Liver (tissue), 7 donors: Measurements from ENCODE around the gene ARHGAP11B.
"Not testable (repeated sequence)": the region's sequence is repeated elsewhere in the genome, so short reads cannot be mapped to it uniquely, and the experiment has no call there.

Experiments
- DNase-seq: peaks from one replicate; pipeline ENCODE4 v3.0.0-alpha.2; 2017; ENCODE audit warnings: low spot score
- H3K27ac ChIP-seq, 2 donors: one replicate each; pipeline ENCODE4 v1.7.0; 2013; ENCODE audit warnings: inconsistent platforms in 2 of 2, low read length in 2 of 2, control low read depth in 1 of 2, low read depth in 1 of 2, mild to moderate bottlenecking in 1 of 2
- H3K27me3 ChIP-seq, 4 donors: one replicate each; pipeline versions ENCODE4 v1.6.1 to v1.7.0; 2013; ENCODE audit warnings: low read length in 3 of 4, inconsistent platforms in 1 of 4, mild to moderate bottlenecking in 1 of 4, moderate library complexity in 1 of 4; ENCODE audit not compliant: control insufficient read depth in 4 of 4, insufficient read depth in 4 of 4
- H3K36me3 ChIP-seq, 4 donors: one replicate each; pipeline versions ENCODE4 v1.6.1 to v1.7.0; 2013; ENCODE audit warnings: low read length in 3 of 4, mild to moderate bottlenecking in 3 of 4, low read depth in 1 of 4, moderate library complexity in 1 of 4; ENCODE audit not compliant: control insufficient read depth in 4 of 4, insufficient read depth in 3 of 4
- H3K4me1 ChIP-seq, 4 donors: one replicate each; pipeline versions ENCODE4 v1.6.1 to v1.7.0; 2013; ENCODE audit warnings: low read length in 3 of 4, mild to moderate bottlenecking in 3 of 4, moderate library complexity in 1 of 4; ENCODE audit not compliant: control insufficient read depth in 4 of 4, insufficient read depth in 4 of 4
- H3K4me3 ChIP-seq, 3 donors: one replicate each; pipeline versions ENCODE4 v1.6.1 to v1.7.0; 2013; ENCODE audit warnings: low read length in 3 of 3, control low read depth in 1 of 3, low read depth in 1 of 3, mild to moderate bottlenecking in 1 of 3
- H3K9ac ChIP-seq, 2 donors: one replicate each; pipeline ENCODE4 v1.7.0; 2013; ENCODE audit warnings: low read length in 2 of 2, mild to moderate bottlenecking in 2 of 2, moderate library complexity in 2 of 2, control low read depth in 1 of 2, low read depth in 1 of 2
- H3K9me3 ChIP-seq, 4 donors: one replicate each; pipeline versions ENCODE4 v1.6.1 to v1.7.0; 2013; ENCODE audit warnings: low read length in 3 of 4; ENCODE audit not compliant: control insufficient read depth in 4 of 4
- RAD21 ChIP-seq, 2 donors: IDR thresholded peaks; 2 replicates each; pipeline ENCODE4 v1.6.1; 2016; ENCODE audit warnings: antibody characterized with exemption in 2 of 2, mild to moderate bottlenecking in 2 of 2
- WGBS: extraction: QIAGEN DNeasy Blood & Tissue Kit; methylation state at CpG from one replicate; pipeline ENCODE4 v1.1.7; 2013; 5-methylcytosine and 5-hydroxymethylcytosine counted together
- donor health status: healthy.
- donor health status: healthy.
- donor health status: healthy.
- donor health status: healthy.

The ARHGAP11B gene

GRCh38 chr15:30598953-30599352 lies 27.0 kb upstream of the ARHGAP11B start:
- not testable (repeated sequence) for H3K27ac ChIP-seq, H3K27me3 ChIP-seq, H3K36me3 ChIP-seq, DNase-seq, H3K9me3 ChIP-seq, H3K4me1 ChIP-seq, H3K9ac ChIP-seq, H3K4me3 ChIP-seq
- 13% methylated on average over 2 of the region's 2 CpGs for WGBS
- TF ChIP-seq RAD21 (IDR thresholded peaks at IDR 0.05): peak in 1 of 2 donors; percentile 26

- H3K9ac ChIP-seq, DNase-seq, H3K27ac ChIP-seq, H3K36me3 ChIP-seq, H3K4me1 ChIP-seq, H3K27me3 ChIP-seq, H3K9me3 ChIP-seq, H3K4me3 ChIP-seq: not testable (repeated sequence)
- 95% methylated on average over 8 of the region's 8 CpGs for WGBS
Observed at GRCh38 chr15:30603796-30604195, 22.1 kb upstream of the ARHGAP11B start, which contains the start of gene GOLGA8H. Gene GOLGA8H (plus strand): TSS chr15:30604028. CDS start chr15:30604126, 98 bp downstream.

GRCh38 chr15:30612271-30612670 lies 13.7 kb upstream of the ARHGAP11B start:
- not testable (repeated sequence) for H3K9ac ChIP-seq, H3K27ac ChIP-seq, H3K4me1 ChIP-seq, DNase-seq, H3K4me3 ChIP-seq, H3K27me3 ChIP-seq, H3K36me3 ChIP-seq, H3K9me3 ChIP-seq
- 40% methylated on average over 1 of the region's 6 CpGs for WGBS

DNA sequence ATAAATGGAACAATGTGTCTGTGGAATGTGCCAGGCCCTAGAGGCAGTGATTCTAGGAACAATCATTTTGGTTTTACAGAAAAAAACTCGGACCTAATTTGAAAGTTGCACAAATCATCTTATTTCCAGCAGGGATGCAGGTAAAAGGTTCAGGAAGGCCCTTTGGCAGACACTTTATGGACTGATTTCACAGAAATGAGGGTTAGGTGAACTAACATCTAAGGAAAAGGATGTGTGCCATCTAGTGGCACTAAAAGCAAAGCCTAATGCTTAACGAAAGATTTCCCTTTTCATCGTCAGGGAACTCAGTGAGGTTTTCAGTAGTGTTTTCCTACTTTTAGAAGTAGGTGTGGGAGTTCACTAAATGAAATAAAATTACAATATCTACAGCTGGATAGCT lies 4.6 kb upstream of the ARHGAP11B start:
- H3K9ac ChIP-seq, H3K36me3 ChIP-seq, H3K27ac ChIP-seq, H3K27me3 ChIP-seq, H3K4me3 ChIP-seq, H3K9me3 ChIP-seq, H3K4me1 ChIP-seq, DNase-seq: not testable (repeated sequence)
- WGBS: 13% methylated on average over 2 of the region's 3 CpGs
- peak; percentile 18 to 21 for TF ChIP-seq RAD21 (IDR thresholded peaks at IDR 0.05)

- Histone ChIP-seq H3K27ac (peak overlapping the region; percentile 66 to 92), H3K4me3 (peak overlapping the region; percentile 58 to 91 (median 69)), H3K9ac (peak overlapping the region in 1 of 2 donors; percentile 47)
- not testable (repeated sequence) for H3K9me3 ChIP-seq, H3K4me1 ChIP-seq, H3K36me3 ChIP-seq, H3K27me3 ChIP-seq
- 2% methylated on average over 12 of the region's 22 CpGs for WGBS
- peak; percentile 34 for DNase-seq
Observed at GRCh38 chr15:30626194-30626565, 252 bp downstream of the ARHGAP11B start.

DNA sequence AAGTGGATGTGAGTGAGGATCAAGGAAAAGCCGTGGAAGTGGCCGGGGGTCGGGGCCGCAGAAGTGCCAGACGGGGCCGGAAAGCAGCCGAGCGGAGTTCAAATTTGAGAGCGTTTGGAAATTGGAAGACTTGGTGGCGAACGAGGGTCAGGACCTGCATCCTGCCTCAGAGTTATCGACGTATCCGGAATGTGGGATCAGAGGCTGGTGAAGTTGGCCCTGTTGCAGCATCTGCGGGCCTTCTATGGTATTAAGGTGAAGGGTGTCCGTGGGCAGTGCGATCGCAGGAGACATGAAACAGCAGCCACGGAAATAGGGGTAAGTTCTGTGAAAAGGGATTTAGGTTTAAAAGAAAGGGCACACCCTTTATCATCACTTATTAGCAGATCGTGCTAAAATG lies 704 bp downstream of the ARHGAP11B start:
- H3K9ac ChIP-seq, H3K27me3 ChIP-seq, H3K36me3 ChIP-seq, H3K27ac ChIP-seq, H3K4me1 ChIP-seq, DNase-seq, H3K9me3 ChIP-seq: not testable (repeated sequence)
- H3K4me3 ChIP-seq: peak overlapping the region in 1 of 3 donors; percentile 58
- WGBS: under 1% methylated on average over 13 of the region's 20 CpGs
